H7 (cell line): ENCODE results near the gene PNPO. TPM values are rescaled to one million over a fixed set of nuclear protein-coding genes. Genes with fewer than 3 reads are reported as not detected.

Experiments
- DNase-seq: peaks from one replicate; pipeline ENCODE4 v3.0.0; 2012
- H3K27me3 ChIP-seq: 2 replicates; pipeline ENCODE4 v1.6.0; 2011; ENCODE audit warnings: mild to moderate bottlenecking, low read length; ENCODE audit not compliant: control insufficient read depth, insufficient read depth
- H3K36me3 ChIP-seq: replicated peaks from 2 replicates; pipeline ENCODE4 v1.5.1; 2011; ENCODE audit warnings: low read length; ENCODE audit not compliant: control insufficient read depth, insufficient read depth
- H3K4me3 ChIP-seq: 2 replicates; pipeline ENCODE4 v1.5.1; 2011; ENCODE audit warnings: low read depth, mild to moderate bottlenecking, control low read depth, low read length, moderate library complexity; ENCODE audit not compliant: insufficient read depth
- total RNA-seq: library from RNA; depleted of rRNA; stranded (reverse); fragments of >200 nt; shearing (Covaris generic); gene quantifications from 2 replicates; pipeline ENCODE4 v1.2.3, GENCODE V29; 2014

The PNPO gene
- total RNA-seq, 1 experiment from 2014 or later, result 8.9 TPM

DNA sequence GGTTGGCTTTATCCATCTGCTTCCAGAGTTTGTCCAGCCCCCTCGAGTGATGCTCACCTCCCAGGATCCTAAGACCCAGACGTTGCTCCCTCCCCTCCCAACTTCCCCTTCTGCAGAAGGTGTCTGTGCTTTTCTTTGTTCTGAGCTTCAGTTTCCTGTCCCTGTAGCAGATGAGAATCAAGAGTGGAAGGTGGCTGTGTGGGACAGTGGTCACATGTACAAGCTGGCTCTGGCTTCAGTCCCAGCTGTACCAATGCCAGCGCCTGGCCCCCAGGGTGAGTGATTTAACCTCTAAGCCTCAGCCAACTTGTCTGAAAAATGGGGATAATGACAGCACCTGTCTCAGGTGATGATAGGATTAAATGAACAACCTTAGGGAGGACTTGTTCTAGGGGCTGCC is 8.6 kb downstream of the PNPO start:
- Histone ChIP-seq H3K4me3 (no peak overlapping the region), H3K27me3 (peaks cover 5% of the 10 kb centered on the region; the same call in 1 of the 2 replicates), H3K36me3 (no peaks in the 10 kb centered on the region; the same call in 1 of the 2 replicates)
- no peak for DNase-seq

DNA sequence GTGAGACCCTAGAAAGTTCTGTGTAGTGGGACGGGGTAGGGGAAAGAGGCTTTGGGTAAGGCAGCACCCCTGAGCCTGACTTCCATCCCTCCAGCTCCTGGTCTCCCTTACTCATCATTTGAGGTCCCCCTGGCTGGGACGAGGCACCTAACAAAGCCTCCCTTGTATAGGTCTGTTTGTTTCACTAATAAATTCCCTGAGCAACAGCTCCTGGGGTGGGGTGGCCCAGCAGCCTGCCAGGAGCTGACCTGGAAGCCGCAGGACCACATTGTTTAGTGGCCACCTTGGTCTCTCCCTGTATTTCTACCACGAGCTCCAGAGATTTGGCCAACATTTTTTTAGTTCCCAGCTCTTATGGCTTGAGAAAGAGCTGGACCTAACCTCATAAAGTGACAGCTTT is 9.1 kb downstream of the PNPO start:
- Histone ChIP-seq H3K36me3 (no peaks in the 10 kb centered on the region; the same call in 1 of the 2 replicates), H3K4me3 (no peak overlapping the region), H3K27me3 (peaks cover 5% of the 10 kb centered on the region; the same call in 1 of the 2 replicates)
- DNase-seq, result no peak

DNA sequence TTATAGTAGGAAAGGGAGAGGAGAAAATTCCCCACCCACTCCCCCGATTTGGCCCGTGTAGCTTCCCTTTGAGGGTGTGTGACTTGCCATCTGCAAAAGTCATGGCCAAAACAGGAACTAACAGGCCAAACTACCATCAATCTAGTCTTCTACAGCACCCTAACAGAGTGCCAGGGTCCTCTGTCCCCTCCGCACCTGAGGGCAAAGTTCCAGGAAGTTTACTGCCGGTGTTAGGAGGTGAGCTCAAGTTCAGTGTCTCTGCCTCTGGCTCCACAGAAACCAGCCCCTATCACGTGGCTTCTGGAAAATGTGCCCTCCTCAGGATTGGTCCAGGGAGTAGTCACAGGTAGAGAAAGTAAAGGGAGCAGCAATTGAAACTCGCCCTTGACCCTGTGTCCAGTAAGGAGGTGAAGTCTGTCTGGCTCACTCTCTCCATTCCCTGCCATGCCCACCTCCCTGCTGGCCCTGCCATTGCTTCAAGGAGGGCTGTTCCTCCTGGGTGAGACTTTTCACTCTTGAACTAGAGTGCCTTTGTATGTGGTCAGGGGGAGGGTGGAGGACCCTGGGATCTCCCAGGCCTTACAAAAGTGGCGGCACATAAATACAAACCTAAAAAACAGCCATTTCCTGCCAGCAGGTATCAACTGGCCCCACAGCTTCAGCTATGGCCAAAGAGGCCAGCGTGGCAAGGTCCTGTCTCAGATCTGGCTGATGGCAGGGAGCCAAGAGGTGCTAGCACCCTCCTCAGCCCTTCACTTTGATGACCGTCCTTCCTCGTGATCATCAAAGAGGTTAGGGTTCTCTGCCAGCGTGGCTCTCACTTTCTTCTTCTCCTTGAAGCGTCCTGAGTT is 11.0 kb downstream of the PNPO start:
- peaks cover 6% of the 10 kb centered on the region for H3K27me3 ChIP-seq
- DNase-seq, result no peak
- no peak overlapping the region for H3K4me3 ChIP-seq
- no peaks in the 10 kb centered on the region for H3K36me3 ChIP-seq

DNA sequence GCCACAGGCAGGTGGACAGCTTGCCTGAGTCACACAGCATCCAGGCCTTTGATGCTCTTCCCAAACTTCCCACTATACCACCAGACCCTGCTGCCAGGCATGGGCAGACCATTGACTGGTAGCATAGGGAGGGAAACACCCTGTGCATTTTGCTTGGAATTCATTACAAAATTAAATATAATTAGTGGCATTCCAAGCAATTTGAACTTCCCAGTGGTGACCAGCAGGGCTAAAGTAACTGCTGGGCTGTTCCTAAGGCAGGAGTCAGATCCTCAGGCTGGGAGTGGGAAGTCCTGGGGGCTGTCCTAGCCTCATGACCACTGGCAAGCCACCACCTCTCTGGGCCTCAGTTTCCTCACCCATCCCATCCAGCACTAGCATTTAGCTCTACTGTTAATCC is 12.5 kb downstream of the PNPO start:
- H3K4me3 ChIP-seq, result no peak overlapping the region
- DNase-seq, result no peak

DNA sequence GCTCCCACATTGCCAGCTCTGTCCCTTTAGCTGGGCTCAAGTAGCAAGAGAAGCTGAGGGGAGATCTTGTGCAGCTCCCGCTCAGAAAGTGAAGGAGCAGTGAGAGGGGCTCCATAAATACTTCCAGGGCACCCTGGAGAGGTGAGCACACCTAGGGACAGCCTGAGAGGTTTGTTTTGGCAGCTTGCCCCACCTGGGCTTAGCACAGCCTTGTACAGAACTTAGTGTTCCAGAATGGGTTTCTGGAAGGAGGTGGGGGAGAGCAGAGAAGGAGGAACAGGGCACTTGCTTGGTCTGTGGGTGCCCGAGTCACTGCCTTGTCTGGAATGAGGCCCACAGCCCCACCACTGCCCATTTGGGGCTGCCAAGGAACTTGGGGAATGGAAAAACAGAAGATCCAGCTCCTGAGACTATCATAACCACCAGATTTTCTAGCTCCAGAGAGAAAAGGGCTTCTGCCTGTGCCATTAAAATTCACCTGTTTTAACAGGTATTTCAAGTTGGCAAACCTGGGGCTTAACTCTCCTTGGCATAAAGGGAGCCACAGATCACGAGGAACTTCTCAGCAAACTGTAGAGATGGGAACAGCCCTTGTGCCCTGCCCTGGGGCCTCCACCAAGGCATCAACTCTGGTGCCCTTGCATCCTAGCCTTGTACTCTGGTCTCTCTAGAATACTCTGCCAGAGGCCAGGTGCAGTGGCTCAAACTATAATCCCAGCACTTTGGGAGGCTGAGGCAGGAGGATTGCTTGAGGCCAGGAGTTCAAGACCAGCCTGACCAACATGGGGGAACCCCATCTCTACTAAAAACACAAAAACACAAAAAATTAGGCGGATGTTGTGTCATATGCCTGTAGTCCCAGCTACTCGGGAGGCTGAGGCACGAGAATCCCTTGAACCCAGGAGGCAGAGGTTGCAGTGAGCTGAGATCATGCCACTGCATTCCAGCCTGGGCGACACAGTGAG is 14.4 kb downstream of the PNPO start:
- no peak for DNase-seq
- no peaks in the 10 kb centered on the region for H3K36me3 ChIP-seq
- H3K27me3 ChIP-seq, result peaks cover 4% of the 10 kb centered on the region
- no peak overlapping the region for H3K4me3 ChIP-seq

More for the DNA sequence above, 12.5 kb downstream of the PNPO start:
- H3K36me3 ChIP-seq, result no peaks in the 10 kb centered on the region
- peaks cover 9% of the 10 kb centered on the region for H3K27me3 ChIP-seq

DNA sequence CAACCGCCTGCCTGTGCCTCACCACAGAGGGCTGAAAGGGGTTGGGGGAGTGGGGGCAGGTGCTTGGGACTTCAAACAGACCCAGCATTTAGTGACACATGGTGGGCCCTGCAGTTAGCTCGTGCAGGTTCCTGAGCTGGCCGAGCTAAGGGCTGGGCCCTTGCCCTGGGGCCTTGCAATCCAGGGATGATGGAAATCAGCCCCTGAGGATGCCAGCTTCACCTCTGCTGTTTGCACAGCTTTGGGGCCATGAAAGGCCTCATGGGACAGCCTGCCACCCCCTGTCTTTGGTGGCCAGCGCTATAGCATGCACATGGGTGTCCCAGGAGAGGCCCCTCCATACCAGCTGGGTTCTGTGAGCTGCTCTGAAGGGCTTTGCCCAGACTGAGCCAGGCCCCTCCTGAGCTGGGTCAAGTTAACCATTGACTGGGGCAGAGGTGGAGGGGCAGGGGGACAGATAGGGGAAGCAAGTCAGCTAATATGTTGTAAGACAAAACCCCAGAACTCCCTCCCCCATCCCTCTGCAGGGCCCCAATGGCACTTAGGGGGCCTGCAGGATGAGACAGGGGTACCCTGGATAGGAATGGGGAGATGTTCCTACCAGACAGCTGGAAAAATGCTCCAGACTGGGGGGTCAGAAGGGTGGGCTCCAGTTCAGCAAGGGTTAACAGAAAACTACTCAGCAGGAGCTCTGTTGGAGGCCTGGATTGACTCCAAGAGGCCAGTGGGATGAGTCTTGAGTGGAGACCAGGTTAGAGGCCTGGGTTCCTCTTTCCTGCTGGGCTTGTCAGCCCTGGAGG is 15.6 kb downstream of the PNPO start:
- Histone ChIP-seq H3K4me3 (no peak overlapping the region), H3K36me3 (no peaks in the 10 kb centered on the region), H3K27me3 (peaks cover 4% of the 10 kb centered on the region)
- no peak for DNase-seq

DNA sequence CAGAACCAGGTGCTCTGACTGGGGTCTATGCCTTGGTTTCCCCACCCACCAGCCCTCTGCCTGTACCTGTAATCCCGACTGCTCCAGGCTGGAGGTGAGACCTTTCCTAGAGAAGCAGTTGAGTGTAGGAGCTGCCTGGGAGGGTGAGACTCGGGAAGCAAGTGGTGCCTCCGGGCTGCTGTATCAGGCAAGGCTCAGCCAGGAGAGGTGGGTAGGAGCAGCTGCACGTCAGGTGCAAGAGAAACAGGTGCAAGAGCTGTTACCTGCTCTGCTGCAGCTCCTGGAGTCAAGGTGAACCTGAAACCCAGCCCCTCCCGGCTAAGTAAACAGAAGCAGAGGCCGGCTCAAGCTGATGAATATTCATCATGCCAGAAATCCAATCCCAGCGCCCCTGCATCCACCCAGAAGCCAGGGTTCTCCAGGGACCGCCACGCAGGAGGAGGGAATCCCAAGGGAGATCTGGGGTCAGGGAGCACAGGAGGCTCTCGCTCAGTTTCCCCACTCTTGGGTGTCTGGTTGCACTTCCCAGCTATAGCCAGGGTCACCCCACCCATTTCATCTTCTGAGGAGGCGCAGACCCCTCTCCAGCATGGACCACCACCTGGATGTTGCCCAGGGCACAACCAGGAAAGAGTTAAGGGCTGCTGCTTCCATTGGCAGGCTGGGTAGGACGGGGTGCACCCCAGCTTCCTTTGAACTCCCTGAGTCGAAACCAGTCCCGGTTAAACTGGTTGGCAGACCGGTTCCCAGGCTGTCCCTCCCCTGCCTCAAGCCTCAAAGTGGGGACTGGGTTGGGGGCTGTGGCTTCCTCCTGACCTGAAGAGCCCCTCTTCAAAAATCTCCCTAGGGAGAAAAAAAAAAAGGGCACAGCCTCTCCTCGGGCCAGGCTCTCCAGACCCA is 16.5 kb downstream of the PNPO start, which contains the start of gene PRR15L:
PRR15L (minus strand) TSS at position 293 of the 900 bp plus-strand sequence. CDS start 4,649 bp downstream, outside the sequence.
- peak; percentile 81 for DNase-seq
- H3K27me3 ChIP-seq, result peaks cover 4% of the 10 kb centered on the region
- no peak within 1 kb of the TSS for H3K4me3 ChIP-seq
- no peaks in the 10 kb centered on the region for H3K36me3 ChIP-seq

DNA sequence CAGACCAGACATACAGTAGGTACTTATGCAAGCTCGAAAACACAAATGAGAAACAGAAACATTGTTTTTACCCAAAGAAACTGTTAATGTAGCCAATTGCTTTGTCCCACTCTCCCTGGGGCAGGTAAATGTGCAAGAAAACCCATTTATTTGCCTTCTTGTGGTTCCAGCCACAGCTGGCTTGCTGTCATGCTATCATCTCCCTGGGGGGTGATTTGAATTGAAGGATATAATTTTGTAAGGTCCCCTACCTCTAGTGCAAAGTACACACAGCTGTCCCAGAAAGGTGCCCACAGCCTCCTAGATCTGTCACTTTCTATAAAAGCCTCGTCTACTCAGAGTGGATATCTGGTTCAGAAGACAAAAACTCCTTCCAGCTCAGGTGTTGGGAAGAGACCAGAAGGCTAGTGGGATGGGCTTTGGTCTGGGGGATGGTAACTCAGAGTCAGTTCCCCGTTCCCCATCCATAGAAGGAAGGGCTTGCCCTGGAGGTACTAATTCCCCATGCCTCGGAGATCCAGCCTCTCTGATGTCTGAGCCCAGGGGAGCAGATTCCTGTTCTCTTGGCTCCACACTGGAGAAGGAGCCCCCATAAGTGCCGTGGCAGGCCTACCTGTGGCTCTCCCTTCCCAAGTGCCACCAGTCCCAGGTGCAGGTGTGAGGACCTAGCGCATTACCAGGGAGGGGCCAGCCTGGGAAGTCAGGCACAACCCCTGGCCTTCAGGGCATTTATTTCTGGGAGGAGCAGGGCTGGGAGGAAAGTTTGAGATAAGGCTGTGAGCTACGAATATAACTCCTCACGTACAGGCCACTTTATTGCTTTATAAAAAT is 18.7 kb downstream of the PNPO start:
- Histone ChIP-seq H3K4me3 (no peak overlapping the region), H3K36me3 (no peaks in the 10 kb centered on the region), H3K27me3 (peaks cover 4% of the 10 kb centered on the region)
- DNase-seq, result peak; percentile 48

DNA sequence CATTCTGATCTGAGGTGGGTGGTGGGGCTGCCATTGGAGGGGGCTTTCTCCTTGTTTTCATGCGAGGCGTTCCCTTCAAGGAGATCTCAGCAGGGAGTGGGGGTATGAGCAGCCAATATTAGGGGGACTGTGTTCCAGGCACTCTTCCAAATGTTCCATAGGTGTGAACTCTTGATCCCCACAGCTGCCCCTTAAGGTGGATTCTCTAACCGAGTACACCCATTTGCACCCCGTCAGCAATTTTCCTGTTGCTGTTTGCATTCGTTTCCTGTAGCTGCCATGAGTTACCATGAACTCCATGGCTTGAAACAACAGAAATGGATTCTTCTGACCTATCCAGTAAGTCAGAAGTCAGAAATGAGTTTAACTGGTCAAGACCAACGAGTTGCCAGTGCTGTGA is 20.0 kb downstream of the PNPO start:
- Histone ChIP-seq H3K4me3 (no peak overlapping the region), H3K36me3 (no peaks in the 10 kb centered on the region), H3K27me3 (peaks cover 4% of the 10 kb centered on the region)
- no peak for DNase-seq

DNA sequence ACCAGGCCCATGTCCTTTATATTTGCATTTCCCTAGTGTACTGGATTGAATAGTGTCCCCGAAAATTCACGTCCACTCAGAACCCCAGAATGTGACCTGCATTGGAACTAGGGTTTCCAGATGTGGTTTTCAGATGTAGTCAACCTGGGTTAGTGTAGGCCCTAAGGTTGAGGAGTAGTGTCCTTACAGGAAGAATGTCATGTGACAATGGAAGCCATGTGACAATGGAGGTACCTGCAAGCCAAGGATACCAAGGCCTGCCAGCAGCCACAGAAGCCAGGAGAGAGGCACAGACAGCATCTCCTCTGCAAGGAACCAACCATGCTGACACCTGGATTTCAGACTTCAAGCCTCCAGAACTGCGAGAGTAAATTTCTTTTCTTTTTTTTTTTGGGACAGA is 21.5 kb downstream of the PNPO start:
- Histone ChIP-seq H3K36me3 (no peaks in the 10 kb centered on the region), H3K4me3 (no peak overlapping the region)
- no peak for DNase-seq

DNA sequence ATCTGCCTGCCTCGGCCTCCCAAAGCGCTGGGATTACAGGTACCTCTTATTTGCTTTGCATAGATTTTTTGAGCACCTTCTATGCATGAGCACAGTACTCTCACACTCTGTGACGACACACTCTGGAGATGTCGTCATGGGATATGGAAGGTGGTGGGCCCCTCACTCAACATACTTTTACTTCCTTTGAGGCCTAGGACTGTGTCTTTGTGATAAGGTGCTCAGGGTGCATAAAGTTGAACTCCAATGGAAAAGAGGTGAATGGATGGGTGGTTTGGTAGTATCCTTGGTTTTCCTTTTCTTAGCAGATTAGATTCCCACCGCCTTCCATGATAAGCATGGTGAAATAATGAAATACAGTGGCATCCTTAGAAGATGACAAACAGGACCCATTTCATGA is 23.5 kb downstream of the PNPO start:
- no peak for DNase-seq
- Histone ChIP-seq H3K27me3 (no peaks in the 10 kb centered on the region; the same call in 1 of the 2 replicates), H3K4me3 (no peak overlapping the region), H3K36me3 (no peaks in the 10 kb centered on the region)

More for the DNA sequence above, 21.5 kb downstream of the PNPO start:
- H3K27me3 ChIP-seq, result no peaks in the 10 kb centered on the region; the same call in 1 of the 2 replicates

DNA sequence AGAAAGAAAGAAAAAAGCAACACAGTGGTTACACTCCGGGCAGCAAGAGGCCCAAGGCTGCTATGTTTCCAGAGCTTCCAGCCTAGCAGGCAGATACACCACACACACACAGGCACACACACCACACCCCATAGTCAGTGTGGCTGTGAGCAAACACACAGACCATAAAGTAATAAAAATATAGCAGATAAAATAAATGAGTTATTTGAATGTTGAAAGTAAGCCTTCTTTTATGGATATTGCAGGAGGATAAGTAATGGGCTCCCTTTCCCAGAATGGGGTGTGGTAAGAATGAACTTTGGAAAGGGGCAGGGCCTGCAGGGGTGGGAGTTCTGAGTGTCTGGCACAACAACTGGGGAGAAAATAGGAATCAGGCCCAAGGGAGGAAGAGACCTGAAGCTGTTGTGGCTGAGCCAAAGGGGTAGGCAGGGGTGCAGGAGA is 24.7 kb downstream of the PNPO start:
- H3K27me3 ChIP-seq, result no peaks in the 10 kb centered on the region; the same call in 1 of the 2 replicates
- no peak for DNase-seq
- H3K36me3 ChIP-seq, result no peaks in the 10 kb centered on the region
- no peak overlapping the region for H3K4me3 ChIP-seq
